ENCODE results near the gene STK32C. TPM values are rescaled to one million over a fixed set of nuclear protein-coding genes. Genes with fewer than 3 reads are reported as not detected.

STK32C gene
- total RNA-seq, 1 donor from 2014 or later: 4.7 TPM

DNA sequence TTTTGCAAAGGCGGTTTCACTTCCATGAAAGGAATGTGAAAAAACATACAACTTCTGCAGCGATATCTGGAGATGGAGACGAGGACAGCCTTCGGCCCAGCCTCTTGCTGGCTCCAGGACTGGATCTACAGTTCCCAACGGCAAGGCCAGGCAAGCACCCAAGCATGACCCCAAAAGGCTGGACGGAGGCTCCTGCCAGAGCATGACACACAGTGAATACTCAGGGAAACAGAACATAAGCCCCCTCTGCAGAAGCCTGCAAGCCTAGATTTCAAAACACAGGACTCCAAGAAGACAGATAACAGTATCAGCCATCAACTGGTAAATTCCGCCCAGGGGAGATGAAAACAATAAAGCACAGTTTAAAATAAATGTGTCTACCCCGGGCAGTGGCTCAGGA is 21.0 kb upstream of the STK32C start:
- no peak for DNase-seq (ENCODE audit: extremely low spot score in 2 of 2)
- intact Hi-C loops (cut with DNase I): no loop called here
- H3K27ac ChIP-seq: no peak overlapping the region

DNA sequence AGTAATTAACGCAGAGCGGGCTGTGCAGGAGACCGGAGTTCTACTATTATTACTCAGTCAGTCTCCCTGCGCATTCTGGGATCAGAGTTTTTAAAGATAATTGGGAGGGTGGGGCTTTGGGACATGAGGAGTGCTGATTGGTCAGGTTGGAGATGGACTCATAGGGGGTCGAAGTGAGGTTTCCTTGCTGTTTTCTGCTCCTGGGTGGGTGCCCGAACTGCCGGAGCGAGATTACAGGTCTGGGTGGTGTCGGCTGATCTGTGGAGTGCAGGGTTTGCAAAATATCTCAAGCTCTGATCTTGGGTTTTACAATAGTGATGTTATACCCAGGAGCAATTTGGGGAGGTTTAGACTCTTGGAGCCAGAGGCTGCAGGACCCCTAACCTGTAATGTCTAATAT is 20.4 kb upstream of the STK32C start:
- no peak overlapping the region for H3K4me3 ChIP-seq
- TF ChIP-seq POLR2A (IDR thresholded peaks at IDR 0.05) (no peak), POLR2AphosphoS5 (IDR thresholded peaks at IDR 0.05; ENCODE audit: insufficient read depth in 1 of 2, low read depth in 1 of 2) (no peak)
- TF ChIP-seq, protein P1, sequence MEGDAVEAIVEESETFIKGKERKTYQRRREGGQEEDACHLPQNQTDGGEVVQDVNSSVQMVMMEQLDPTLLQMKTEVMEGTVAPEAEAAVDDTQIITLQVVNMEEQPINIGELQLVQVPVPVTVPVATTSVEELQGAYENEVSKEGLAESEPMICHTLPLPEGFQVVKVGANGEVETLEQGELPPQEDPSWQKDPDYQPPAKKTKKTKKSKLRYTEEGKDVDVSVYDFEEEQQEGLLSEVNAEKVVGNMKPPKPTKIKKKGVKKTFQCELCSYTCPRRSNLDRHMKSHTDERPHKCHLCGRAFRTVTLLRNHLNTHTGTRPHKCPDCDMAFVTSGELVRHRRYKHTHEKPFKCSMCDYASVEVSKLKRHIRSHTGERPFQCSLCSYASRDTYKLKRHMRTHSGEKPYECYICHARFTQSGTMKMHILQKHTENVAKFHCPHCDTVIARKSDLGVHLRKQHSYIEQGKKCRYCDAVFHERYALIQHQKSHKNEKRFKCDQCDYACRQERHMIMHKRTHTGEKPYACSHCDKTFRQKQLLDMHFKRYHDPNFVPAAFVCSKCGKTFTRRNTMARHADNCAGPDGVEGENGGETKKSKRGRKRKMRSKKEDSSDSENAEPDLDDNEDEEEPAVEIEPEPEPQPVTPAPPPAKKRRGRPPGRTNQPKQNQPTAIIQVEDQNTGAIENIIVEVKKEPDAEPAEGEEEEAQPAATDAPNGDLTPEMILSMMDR (IDR thresholded peaks at IDR 0.05): no peak
- no peaks in the 10 kb centered on the region for H3K9me3 ChIP-seq
- peaks cover 45% of the 10 kb centered on the region for H3K4me1 ChIP-seq
- H3K27me3 ChIP-seq: no peaks in the 10 kb centered on the region
- intact Hi-C loops (cut with DNase I): no loop called here
- DNase-seq (ENCODE audit: extremely low spot score in 2 of 2): no peak
- H3K36me3 ChIP-seq: no peaks in the 10 kb centered on the region
- no peak overlapping the region for H3K27ac ChIP-seq

More for the DNA sequence above, 21.0 kb upstream of the STK32C start:
- TF ChIP-seq POLR2AphosphoS5 (IDR thresholded peaks at IDR 0.05; ENCODE audit: insufficient read depth in 1 of 2, low read depth in 1 of 2): no peak
- no peak for TF ChIP-seq POLR2A (IDR thresholded peaks at IDR 0.05)
- TF ChIP-seq, protein P1 (IDR thresholded peaks at IDR 0.05): no peak
- no peaks in the 10 kb centered on the region for H3K36me3 ChIP-seq
- no peak overlapping the region for H3K4me3 ChIP-seq
- no peaks in the 10 kb centered on the region for H3K9me3 ChIP-seq
- no peaks in the 10 kb centered on the region for H3K27me3 ChIP-seq
- peaks cover 49% of the 10 kb centered on the region for H3K4me1 ChIP-seq

DNA sequence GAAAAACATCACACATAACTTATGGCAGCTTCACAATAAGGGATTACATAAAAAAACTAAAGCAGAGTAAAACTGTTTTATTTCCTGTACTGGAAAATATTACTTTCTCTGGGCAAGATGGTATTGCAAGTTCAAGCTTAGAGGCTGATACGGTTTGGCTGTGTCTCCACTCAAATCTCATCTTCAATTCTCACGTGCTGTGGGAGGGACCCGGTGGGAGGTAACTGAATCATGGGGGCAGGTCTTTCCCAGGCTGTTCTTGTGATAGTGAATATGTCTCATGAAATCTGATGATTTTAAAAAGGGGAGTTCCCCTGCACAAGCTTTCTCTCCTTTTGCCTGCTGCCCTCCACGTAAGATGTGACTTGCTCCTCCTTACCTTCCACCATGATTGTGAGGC is 19.2 kb upstream of the STK32C start:
- Histone ChIP-seq H3K27ac (no peak overlapping the region), H3K4me3 (no peak overlapping the region), H3K27me3 (no peaks in the 10 kb centered on the region), H3K9me3 (no peaks in the 10 kb centered on the region), H3K4me1 (peaks cover 37% of the 10 kb centered on the region), H3K36me3 (no peaks in the 10 kb centered on the region)
- intact Hi-C loops (cut with DNase I): no loop called here
- no peak for DNase-seq (ENCODE audit: extremely low spot score in 2 of 2)
- TF ChIP-seq, protein P1 (IDR thresholded peaks at IDR 0.05): no peak
- no peak for TF ChIP-seq POLR2AphosphoS5 (IDR thresholded peaks at IDR 0.05; ENCODE audit: insufficient read depth in 1 of 2, low read depth in 1 of 2)
- no peak for TF ChIP-seq POLR2A (IDR thresholded peaks at IDR 0.05)

DNA sequence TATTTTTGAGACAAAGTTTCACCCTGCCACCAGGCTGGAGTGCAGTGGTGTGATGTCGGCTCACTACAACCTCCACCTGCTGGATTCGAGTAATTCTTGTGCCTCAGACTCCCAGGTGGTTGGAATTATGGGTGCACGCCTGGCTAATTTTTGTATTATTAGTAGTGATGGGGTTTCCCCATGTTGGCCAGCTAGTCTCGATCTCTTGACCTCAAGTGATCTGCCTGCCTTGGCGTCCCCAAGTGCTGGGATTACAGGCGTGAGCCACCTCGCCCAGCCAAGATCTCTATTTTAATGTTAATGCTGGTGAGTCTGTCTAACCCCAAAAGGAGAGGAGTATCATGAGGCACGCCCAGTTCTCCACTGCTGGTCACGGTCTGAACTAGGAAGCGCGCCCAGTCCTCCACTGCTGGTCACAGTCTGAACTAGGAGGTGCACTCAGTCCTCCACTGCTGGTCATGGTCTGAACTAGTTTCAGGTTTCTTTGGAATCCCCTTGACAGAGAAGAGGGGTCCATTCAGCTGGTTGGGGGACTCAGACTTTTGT is 18.7 kb upstream of the STK32C start:
- peak in 1 of 2 donors; percentile 77 for DNase-seq (ENCODE audit: extremely low spot score in 2 of 2)
- H3K4me1 ChIP-seq: peaks cover 37% of the 10 kb centered on the region
- no peak overlapping the region for H3K27ac ChIP-seq
- no peak overlapping the region for H3K4me3 ChIP-seq
- no peaks in the 10 kb centered on the region for H3K9me3 ChIP-seq
- TF ChIP-seq, protein P1 (IDR thresholded peaks at IDR 0.05): no peak
- TF ChIP-seq POLR2AphosphoS5 (IDR thresholded peaks at IDR 0.05; ENCODE audit: insufficient read depth in 1 of 2, low read depth in 1 of 2): no peak
- no peak for TF ChIP-seq POLR2A (IDR thresholded peaks at IDR 0.05)
- H3K27me3 ChIP-seq: no peaks in the 10 kb centered on the region
- intact Hi-C loops (cut with DNase I): no loop called here
- H3K36me3 ChIP-seq: no peaks in the 10 kb centered on the region

DNA sequence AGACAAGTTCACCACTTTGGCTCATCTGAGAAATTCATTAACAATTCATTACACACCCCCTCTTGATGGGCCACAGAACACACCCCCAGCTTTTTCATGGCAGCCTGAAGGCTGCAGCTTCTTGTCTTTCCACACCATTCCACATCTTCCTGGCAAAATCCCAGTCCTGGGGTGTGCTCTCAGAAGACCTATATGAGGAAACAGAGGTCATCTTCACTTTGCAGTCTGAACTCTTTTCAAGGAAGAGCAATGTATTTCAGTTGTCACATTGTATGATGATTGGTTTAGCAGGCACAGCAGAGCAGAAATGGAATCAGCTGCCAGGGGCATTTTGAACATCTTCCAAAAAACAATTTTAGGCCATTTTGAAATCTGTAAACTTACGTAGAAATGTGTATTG is 16.4 kb upstream of the STK32C start:
- intact Hi-C loops (cut with DNase I): no loop called here

More for the DNA sequence above, 16.4 kb upstream of the STK32C start:
- no peak for DNase-seq (ENCODE audit: extremely low spot score in 2 of 2)
- TF ChIP-seq POLR2AphosphoS5 (IDR thresholded peaks at IDR 0.05; ENCODE audit: insufficient read depth in 1 of 2, low read depth in 1 of 2): no peak
- TF ChIP-seq, protein P1 (IDR thresholded peaks at IDR 0.05): no peak
- TF ChIP-seq POLR2A (IDR thresholded peaks at IDR 0.05): no peak
- Histone ChIP-seq H3K9me3 (no peaks in the 10 kb centered on the region), H3K4me1 (peaks cover 29% of the 10 kb centered on the region), H3K27me3 (no peaks in the 10 kb centered on the region), H3K4me3 (no peak overlapping the region), H3K27ac (no peak overlapping the region), H3K36me3 (no peaks in the 10 kb centered on the region)
